RWPE2 (cell line): ENCODE measurements around the gene CABLES2.

Experiments
- ATAC-seq: fragments of 200-7000 bp; cut with Tn5 transposase; 3 replicates; pipeline ENCODE4 v1.9.1; 2021; ENCODE audit warnings: low read depth
- DNase-seq: peaks from one replicate; pipeline ENCODE4 v3.0.0-alpha.2; 2020; ENCODE audit warnings: low spot score
- H3K27ac ChIP-seq: fragments of 450-650 bp; 2 replicates; pipeline ENCODE4 v1.5.1; 2017; ENCODE audit warnings: mild to moderate bottlenecking; ENCODE audit not compliant: poor library complexity, severe bottlenecking
- H3K27me3 ChIP-seq: fragments of 250-450 bp; sonication (Bioruptor Pico); 2 replicates; pipeline ENCODE4 v1.5.1; 2021; ENCODE audit warnings: mild to moderate bottlenecking, moderate library complexity; ENCODE audit not compliant: insufficient read depth, poor library complexity, severe bottlenecking
- H3K36me3 ChIP-seq: fragments of 250-450 bp; sonication (Bioruptor Pico); 2 replicates; pipeline ENCODE4 v1.5.1; 2020; ENCODE audit warnings: low read depth, mild to moderate bottlenecking, moderate library complexity
- H3K4me1 ChIP-seq: fragments of 250-450 bp; sonication (Bioruptor Pico); 2 replicates; pipeline ENCODE4 v1.5.1; 2021; ENCODE audit warnings: mild to moderate bottlenecking, moderate library complexity; ENCODE audit not compliant: insufficient read depth, poor library complexity, severe bottlenecking
- H3K4me3 ChIP-seq: fragments of 250-450 bp; sonication (Bioruptor Pico); 2 replicates; pipeline ENCODE4 v1.5.1; 2021; ENCODE audit warnings: mild to moderate bottlenecking, moderate library complexity; ENCODE audit not compliant: severe bottlenecking
- H3K9me3 ChIP-seq: fragments of 250-450 bp; sonication (Bioruptor Pico); 2 replicates; pipeline ENCODE4 v1.5.1; 2021; ENCODE audit warnings: mild to moderate bottlenecking, moderate library complexity; ENCODE audit not compliant: severe bottlenecking
- CTCF ChIP-seq: fragments of 450-650 bp; IDR thresholded peaks from one replicate; pipeline ENCODE4 v1.5.1; 2017; ENCODE audit warnings: mild to moderate bottlenecking, moderate library complexity; ENCODE audit not compliant: poor library complexity, severe bottlenecking

Gene CABLES2

GRCh38 chr20:62404761-62405107 is 2.4 kb downstream of the CABLES2 start:
- Histone ChIP-seq H3K27ac (no peak overlapping the region), H3K36me3 (no peaks in the 10 kb centered on the region), H3K27me3 (no peaks in the 10 kb centered on the region), H3K9me3 (no peaks in the 10 kb centered on the region), H3K4me1 (no peaks in the 10 kb centered on the region), H3K4me3 (no peak overlapping the region)
- no peak for TF ChIP-seq CTCF
- peak; percentile 88 for DNase-seq
- ATAC-seq = no peak

- DNase-seq (no peak), ATAC-seq (no peak)
- H3K36me3 ChIP-seq = no peaks in the 10 kb centered on the region
- TF ChIP-seq CTCF = no peak
- H3K27me3 ChIP-seq = no peaks in the 10 kb centered on the region
- no peaks in the 10 kb centered on the region for H3K4me1 ChIP-seq
- no peaks in the 10 kb centered on the region for H3K9me3 ChIP-seq
- no peak overlapping the region for H3K4me3 ChIP-seq
- no peak overlapping the region for H3K27ac ChIP-seq
Observed at GRCh38 chr20:62404112-62404665, 2.9 kb downstream of the CABLES2 start.

- no peaks in the 10 kb centered on the region for H3K9me3 ChIP-seq
- DNase-seq (peak; percentile 81), ATAC-seq (no peak)
- no peaks in the 10 kb centered on the region for H3K36me3 ChIP-seq
- no peak overlapping the region for H3K27ac ChIP-seq
- H3K4me3 ChIP-seq = no peak overlapping the region
- peak; percentile 5 for TF ChIP-seq CTCF
- H3K4me1 ChIP-seq = no peaks in the 10 kb centered on the region
- no peaks in the 10 kb centered on the region for H3K27me3 ChIP-seq
Observed at GRCh38 chr20:62403331-62403730, 3.8 kb downstream of the CABLES2 start.

GRCh38 chr20:62402456-62403150 is 4.5 kb downstream of the CABLES2 start:
- Histone ChIP-seq H3K4me3 (no peak overlapping the region), H3K27ac (no peak overlapping the region), H3K4me1 (no peaks in the 10 kb centered on the region), H3K36me3 (no peaks in the 10 kb centered on the region), H3K9me3 (no peaks in the 10 kb centered on the region), H3K27me3 (no peaks in the 10 kb centered on the region)
- no peak for TF ChIP-seq CTCF
- DNase-seq (peak; percentile 83), ATAC-seq (no peak)

GRCh38 chr20:62401331-62401779 is 5.7 kb downstream of the CABLES2 start:
- H3K27ac ChIP-seq = no peak overlapping the region
- H3K9me3 ChIP-seq = no peaks in the 10 kb centered on the region
- no peaks in the 10 kb centered on the region for H3K27me3 ChIP-seq
- no peaks in the 10 kb centered on the region for H3K4me1 ChIP-seq
- ATAC-seq = no peak
- H3K4me3 ChIP-seq = no peak overlapping the region
- DNase-seq = peak; percentile 89
- no peaks in the 10 kb centered on the region for H3K36me3 ChIP-seq
- TF ChIP-seq CTCF = peak; percentile 57
